Measurements from ENCODE around the gene MMAB.
A peak's percentile ranks its signal among the peaks of the same experiment; 100 is the strongest.

MMAB gene

DNA sequence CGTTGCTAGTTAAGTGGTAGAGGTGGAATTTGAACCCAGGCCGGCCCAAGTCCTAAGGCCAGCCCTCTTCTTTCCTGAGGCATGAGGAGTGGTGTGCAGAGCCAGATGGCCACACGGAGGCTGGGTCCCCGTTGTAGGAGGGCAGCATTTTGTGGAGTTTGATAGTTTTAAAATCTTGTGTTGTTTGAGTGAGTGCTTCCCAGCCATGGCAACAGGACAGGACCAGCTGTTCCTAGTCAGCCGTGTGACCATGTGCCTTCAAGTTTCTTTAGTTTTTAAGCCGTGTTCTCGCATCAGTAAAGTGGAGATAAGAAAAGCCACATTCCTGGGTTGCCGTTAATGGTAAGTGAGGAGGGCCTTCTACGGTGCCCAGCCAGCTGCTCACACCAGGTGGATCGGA is 51.5 kb downstream of the MMAB start:
- Histone ChIP-seq H3K36me3 (ENCODE audit: low read depth) (peaks cover 41% of the 10 kb centered on the region), H3K9me3 (ENCODE audit: severe bottlenecking) (no peaks in the 10 kb centered on the region), H3K27ac (ENCODE audit: poor library complexity, severe bottlenecking) (no peak overlapping the region), H3K4me1 (ENCODE audit: insufficient read depth, poor library complexity, severe bottlenecking) (no peaks in the 10 kb centered on the region), H3K4me3 (ENCODE audit: severe bottlenecking) (no peak overlapping the region), H3K27me3 (ENCODE audit: insufficient read depth, poor library complexity, severe bottlenecking) (no peaks in the 10 kb centered on the region)
- TF ChIP-seq, protein P1, sequence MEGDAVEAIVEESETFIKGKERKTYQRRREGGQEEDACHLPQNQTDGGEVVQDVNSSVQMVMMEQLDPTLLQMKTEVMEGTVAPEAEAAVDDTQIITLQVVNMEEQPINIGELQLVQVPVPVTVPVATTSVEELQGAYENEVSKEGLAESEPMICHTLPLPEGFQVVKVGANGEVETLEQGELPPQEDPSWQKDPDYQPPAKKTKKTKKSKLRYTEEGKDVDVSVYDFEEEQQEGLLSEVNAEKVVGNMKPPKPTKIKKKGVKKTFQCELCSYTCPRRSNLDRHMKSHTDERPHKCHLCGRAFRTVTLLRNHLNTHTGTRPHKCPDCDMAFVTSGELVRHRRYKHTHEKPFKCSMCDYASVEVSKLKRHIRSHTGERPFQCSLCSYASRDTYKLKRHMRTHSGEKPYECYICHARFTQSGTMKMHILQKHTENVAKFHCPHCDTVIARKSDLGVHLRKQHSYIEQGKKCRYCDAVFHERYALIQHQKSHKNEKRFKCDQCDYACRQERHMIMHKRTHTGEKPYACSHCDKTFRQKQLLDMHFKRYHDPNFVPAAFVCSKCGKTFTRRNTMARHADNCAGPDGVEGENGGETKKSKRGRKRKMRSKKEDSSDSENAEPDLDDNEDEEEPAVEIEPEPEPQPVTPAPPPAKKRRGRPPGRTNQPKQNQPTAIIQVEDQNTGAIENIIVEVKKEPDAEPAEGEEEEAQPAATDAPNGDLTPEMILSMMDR (IDR thresholded peaks at IDR 0.05; ENCODE audit: poor library complexity, severe bottlenecking): no peak
- no peak for ATAC-seq (ENCODE audit: low read depth)
- no peak for DNase-seq (ENCODE audit: low spot score)

DNA sequence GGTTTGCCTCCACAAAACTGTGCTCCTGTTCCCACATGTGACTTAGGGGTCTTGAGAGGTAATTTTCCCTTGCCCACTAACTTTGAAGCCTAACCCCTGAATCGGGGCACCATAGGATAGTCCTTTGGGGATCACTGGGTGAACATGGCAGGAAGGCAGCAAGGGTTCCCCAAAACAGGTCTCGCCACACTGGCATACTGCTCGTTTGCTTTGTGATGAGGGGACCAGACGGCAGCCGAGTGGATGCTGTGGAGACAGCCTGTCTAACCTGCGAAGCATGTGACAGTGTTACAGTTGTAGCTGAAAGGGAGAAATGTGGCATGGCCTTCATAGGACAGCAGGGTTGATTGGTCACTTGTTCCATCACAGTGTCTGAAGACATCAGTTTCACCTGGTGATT is 53.5 kb downstream of the MMAB start:
- Histone ChIP-seq H3K27ac (ENCODE audit: poor library complexity, severe bottlenecking) (no peak overlapping the region), H3K9me3 (ENCODE audit: severe bottlenecking) (no peaks in the 10 kb centered on the region), H3K27me3 (ENCODE audit: insufficient read depth, poor library complexity, severe bottlenecking) (no peaks in the 10 kb centered on the region), H3K4me1 (ENCODE audit: insufficient read depth, poor library complexity, severe bottlenecking) (no peaks in the 10 kb centered on the region), H3K4me3 (ENCODE audit: severe bottlenecking) (no peak overlapping the region), H3K36me3 (ENCODE audit: low read depth) (peaks cover 39% of the 10 kb centered on the region)
- DNase-seq (ENCODE audit: low spot score) (no peak), ATAC-seq (ENCODE audit: low read depth) (no peak)
- TF ChIP-seq, protein P1 (IDR thresholded peaks at IDR 0.05; ENCODE audit: poor library complexity, severe bottlenecking): no peak

DNA sequence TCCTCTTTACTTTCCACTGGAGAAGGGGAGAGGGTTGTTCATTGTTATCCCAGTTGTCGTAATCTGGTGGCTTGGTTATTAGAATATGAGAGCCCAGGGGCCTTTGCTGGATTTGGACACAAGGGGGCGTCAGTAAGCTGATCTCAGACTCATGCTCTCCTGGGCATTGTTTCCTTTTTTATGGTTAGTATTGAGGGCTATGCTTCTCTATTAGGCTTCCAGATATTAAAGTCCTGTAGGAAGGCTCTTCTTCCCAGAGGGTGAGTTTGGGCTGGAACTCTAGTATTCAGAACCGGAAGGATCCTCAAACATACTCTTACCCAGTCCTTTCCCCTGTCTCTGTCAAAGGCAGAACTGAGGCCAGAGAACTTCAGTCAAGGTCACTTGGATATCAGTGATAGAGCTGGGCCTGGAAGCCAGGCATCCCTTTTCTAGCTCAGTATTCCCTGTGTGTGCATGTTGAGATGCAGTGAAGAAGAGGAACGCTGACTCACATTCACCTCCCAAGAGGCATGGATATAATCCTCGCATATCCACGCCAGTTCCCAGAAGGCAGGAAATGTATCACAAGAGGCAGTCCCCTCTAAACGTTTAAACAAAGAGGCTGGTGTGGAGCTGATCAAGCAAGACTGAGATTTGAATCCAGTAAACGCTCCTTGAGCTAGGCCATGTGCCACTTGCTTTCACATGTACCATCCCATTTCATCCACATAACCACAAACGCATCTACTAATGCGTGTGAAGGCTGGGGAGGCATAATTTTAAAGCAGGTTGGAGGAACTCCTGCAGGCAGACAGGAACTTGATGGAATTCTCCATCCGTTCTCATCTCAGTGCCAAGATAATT is 54.3 kb downstream of the MMAB start:
- DNase-seq (ENCODE audit: low spot score): no peak
- TF ChIP-seq, protein P1 (IDR thresholded peaks at IDR 0.05; ENCODE audit: poor library complexity, severe bottlenecking): peak; percentile 80
- Histone ChIP-seq H3K4me3 (ENCODE audit: severe bottlenecking) (no peak overlapping the region), H3K36me3 (ENCODE audit: low read depth) (peaks cover 39% of the 10 kb centered on the region), H3K9me3 (ENCODE audit: severe bottlenecking) (no peaks in the 10 kb centered on the region), H3K27ac (ENCODE audit: poor library complexity, severe bottlenecking) (no peak overlapping the region), H3K4me1 (ENCODE audit: insufficient read depth, poor library complexity, severe bottlenecking) (no peaks in the 10 kb centered on the region), H3K27me3 (ENCODE audit: insufficient read depth, poor library complexity, severe bottlenecking) (no peaks in the 10 kb centered on the region)
- peak; percentile 48; the same call in 1 of the 3 replicates for ATAC-seq (ENCODE audit: low read depth)

DNA sequence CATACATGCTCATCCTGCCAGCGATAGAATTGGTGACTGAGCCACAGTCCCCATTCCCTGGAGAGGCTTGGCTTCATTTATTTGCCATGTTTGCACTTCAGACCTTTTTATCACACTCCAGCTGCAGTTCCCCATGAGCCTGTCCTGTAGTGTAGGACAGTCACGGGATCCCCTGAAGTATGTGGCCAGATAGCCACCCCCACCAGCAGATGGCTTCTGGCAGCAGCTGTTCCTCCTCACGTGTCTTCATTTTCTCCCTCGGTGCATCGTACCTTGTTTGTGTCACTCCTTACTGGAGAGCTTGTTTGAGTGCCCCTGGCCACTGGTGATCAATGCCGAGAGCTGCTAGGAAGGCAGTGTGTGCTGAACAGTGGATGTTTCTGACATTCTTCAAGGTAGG is 55.7 kb downstream of the MMAB start:
- no peaks in the 10 kb centered on the region for H3K9me3 ChIP-seq (ENCODE audit: severe bottlenecking)
- TF ChIP-seq, protein P1 (IDR thresholded peaks at IDR 0.05; ENCODE audit: poor library complexity, severe bottlenecking): no peak
- no peaks in the 10 kb centered on the region for H3K27me3 ChIP-seq (ENCODE audit: insufficient read depth, poor library complexity, severe bottlenecking)
- DNase-seq (ENCODE audit: low spot score) (no peak), ATAC-seq (ENCODE audit: low read depth) (no peak)
- H3K4me1 ChIP-seq (ENCODE audit: insufficient read depth, poor library complexity, severe bottlenecking): no peaks in the 10 kb centered on the region
- peaks cover 39% of the 10 kb centered on the region for H3K36me3 ChIP-seq (ENCODE audit: low read depth)
- no peak overlapping the region for H3K4me3 ChIP-seq (ENCODE audit: severe bottlenecking)
- H3K27ac ChIP-seq (ENCODE audit: poor library complexity, severe bottlenecking): no peak overlapping the region

DNA sequence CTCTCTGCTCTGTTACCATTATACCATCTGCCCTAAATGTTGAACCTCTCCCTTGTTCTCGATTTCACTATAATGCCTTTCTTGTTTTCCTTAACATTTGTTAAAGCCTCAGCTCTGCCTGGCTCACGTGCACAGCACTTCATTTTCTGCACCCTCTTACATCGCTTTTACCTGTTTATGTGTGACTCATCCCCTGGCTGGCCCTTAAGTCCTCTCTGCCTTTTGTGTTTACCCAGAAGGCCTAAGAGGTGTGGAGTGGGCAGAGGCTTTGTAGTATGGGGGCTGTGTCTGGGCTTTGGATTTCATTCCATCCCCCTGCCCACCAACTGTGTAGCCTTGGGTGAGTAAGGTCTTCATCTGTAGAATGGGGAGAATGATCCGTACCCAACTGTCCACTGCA is 59.3 kb downstream of the MMAB start:
- Histone ChIP-seq H3K27me3 (ENCODE audit: insufficient read depth, poor library complexity, severe bottlenecking) (no peaks in the 10 kb centered on the region), H3K4me1 (ENCODE audit: insufficient read depth, poor library complexity, severe bottlenecking) (no peaks in the 10 kb centered on the region), H3K9me3 (ENCODE audit: severe bottlenecking) (no peaks in the 10 kb centered on the region), H3K4me3 (ENCODE audit: severe bottlenecking) (no peak overlapping the region), H3K36me3 (ENCODE audit: low read depth) (peaks cover 35% of the 10 kb centered on the region), H3K27ac (ENCODE audit: poor library complexity, severe bottlenecking) (no peak overlapping the region)
- ATAC-seq (ENCODE audit: low read depth) (no peak), DNase-seq (ENCODE audit: low spot score) (no peak)
- TF ChIP-seq, protein P1 (IDR thresholded peaks at IDR 0.05; ENCODE audit: poor library complexity, severe bottlenecking): no peak
